Type B pancreatic cell (in vitro differentiated cells): ENCODE measurements around the gene OTOP2. TPM values are rescaled to one million over a fixed set of nuclear protein-coding genes. Genes with fewer than 3 reads are reported as not detected.

ENCODE experiments used
- DNase-seq: peaks from one replicate; pipeline ENCODE4 v3.0.0; 2021; ENCODE audit warnings: mixed read lengths; ENCODE audit not compliant: unreplicated experiment; ENCODE audit errors: extremely low spot score
- H3K27ac Mint-ChIP-seq: 2 replicates; pipeline ENCODE4 v1.8.0; 2021; ENCODE audit warnings: mild to moderate bottlenecking, mixed read lengths
- H3K27me3 Mint-ChIP-seq: 2 replicates; pipeline ENCODE4 v1.8.0; 2021; ENCODE audit warnings: mixed read lengths
- H3K36me3 Mint-ChIP-seq: 2 replicates; pipeline ENCODE4 v1.8.0; 2021; ENCODE audit warnings: mixed read lengths
- H3K4me1 Mint-ChIP-seq: one replicate; pipeline ENCODE4 v1.8.0; 2021; ENCODE audit warnings: mixed read lengths; ENCODE audit not compliant: unreplicated experiment
- H3K4me3 Mint-ChIP-seq: 2 replicates; pipeline ENCODE4 v1.8.0; 2021; ENCODE audit warnings: mild to moderate bottlenecking, mixed read lengths
- H3K9me3 Mint-ChIP-seq: 2 replicates; pipeline ENCODE4 v1.8.0; 2021; ENCODE audit warnings: mixed read lengths
- CTCF ChIP-seq: fragments of 200-600 bp; sonication (generic); conservative IDR thresholded peaks from 2 replicates; pipeline ENCODE4 v1.5.0; 2021; ENCODE audit warnings: antibody characterized with exemption, mild to moderate bottlenecking
- total RNA-seq: library from RNA; stranded (reverse); gene quantifications from 2 replicates; pipeline ENCODE4 v1.2.1, GENCODE V29; 2021; ENCODE audit warnings: low replicate concordance

OTOP2 gene
- total RNA-seq, 1 donor from 2014 or later = not detected

GRCh38 chr17:74975943-74976342, 51.9 kb downstream of the OTOP2 start:
- H3K27ac Mint-ChIP-seq = peak overlapping the region; percentile 32

GRCh38 chr17:74977802-74978201, 53.7 kb downstream of the OTOP2 start:
- Mint-ChIP-seq H3K4me3 (no peak overlapping the region), H3K36me3 (no peaks in the 10 kb centered on the region), H3K4me1 (peaks cover 11% of the 10 kb centered on the region), H3K9me3 (no peaks in the 10 kb centered on the region), H3K27me3 (peaks cover 37% of the 10 kb centered on the region), H3K27ac (no peak overlapping the region)
- no peak for DNase-seq
- no peak for TF ChIP-seq CTCF

More at GRCh38 chr17:74975943-74976342, 51.9 kb downstream of the OTOP2 start:
- Mint-ChIP-seq H3K27me3 (peaks cover 46% of the 10 kb centered on the region), H3K9me3 (no peaks in the 10 kb centered on the region), H3K36me3 (no peaks in the 10 kb centered on the region), H3K4me3 (no peak overlapping the region), H3K4me1 (peaks cover 9% of the 10 kb centered on the region)
- no peak for DNase-seq
- no peak for TF ChIP-seq CTCF

- Mint-ChIP-seq H3K27ac (no peak overlapping the region), H3K27me3 (peaks cover 33% of the 10 kb centered on the region), H3K4me1 (peaks cover 7% of the 10 kb centered on the region), H3K4me3 (no peak overlapping the region), H3K36me3 (no peaks in the 10 kb centered on the region), H3K9me3 (no peaks in the 10 kb centered on the region)
- no peak for TF ChIP-seq CTCF
- no peak for DNase-seq
Measured at GRCh38 chr17:74978240-74978639, 54.2 kb downstream of the OTOP2 start.

GRCh38 chr17:74979408-74980146, 55.5 kb downstream of the OTOP2 start:
- H3K27ac Mint-ChIP-seq = peak overlapping the region; percentile 58
- H3K36me3 Mint-ChIP-seq = no peaks in the 10 kb centered on the region
- H3K4me3 Mint-ChIP-seq = peak overlapping the region; percentile 39
- H3K27me3 Mint-ChIP-seq = peaks cover 23% of the 10 kb centered on the region
- TF ChIP-seq CTCF = no peak
- no peaks in the 10 kb centered on the region for H3K9me3 Mint-ChIP-seq
- H3K4me1 Mint-ChIP-seq = peaks cover 7% of the 10 kb centered on the region
- DNase-seq = no peak

- H3K4me3 Mint-ChIP-seq = peak overlapping the region; percentile 95
- H3K36me3 Mint-ChIP-seq = no peaks in the 10 kb centered on the region
- H3K9me3 Mint-ChIP-seq = no peaks in the 10 kb centered on the region
- H3K27ac Mint-ChIP-seq = peak overlapping the region; percentile 92
- peaks cover 7% of the 10 kb centered on the region for H3K4me1 Mint-ChIP-seq
- DNase-seq = no peak
- no peak for TF ChIP-seq CTCF
- peaks cover 11% of the 10 kb centered on the region for H3K27me3 Mint-ChIP-seq
Measured at GRCh38 chr17:74981318-74981978, 57.4 kb downstream of the OTOP2 start.
